Neural cell (in vitro differentiated cells): Measurements from ENCODE around the gene WDR33. TPM values are rescaled to one million over a fixed set of nuclear protein-coding genes. Genes with fewer than 3 reads are reported as not detected.

Experiments
- H2AFZ ChIP-seq: fragments of 200-600, 300-800 bp; sonication (generic), shearing (Covaris generic); 2 replicates; pipeline ENCODE4 v1.6.0; 2014; ENCODE audit warnings: low read depth, mild to moderate bottlenecking, antibody characterized with exemption, low read length, moderate library complexity
- H3F3A ChIP-seq: fragments of 200-600 bp; shearing (Covaris generic); 2 replicates; pipeline ENCODE4 v1.6.1; 2016; ENCODE audit warnings: mild to moderate bottlenecking, moderate library complexity, mixed read lengths, antibody characterized with exemption, low read length; ENCODE audit not compliant: insufficient read depth, poor library complexity, severe bottlenecking
- H3K27ac ChIP-seq: fragments of 200-600, 300-800 bp; sonication (generic), shearing (Covaris generic); 2 replicates; pipeline ENCODE4 v1.5.1; 2014; ENCODE audit warnings: mild to moderate bottlenecking, low read length, moderate library complexity
- H3K27me3 ChIP-seq: fragments of 300-800, 200-600 bp; sonication (generic), shearing (Covaris generic); 2 replicates; pipeline ENCODE4 v1.6.0; 2014; ENCODE audit warnings: mild to moderate bottlenecking, low read depth, low read length, moderate library complexity; ENCODE audit not compliant: insufficient read depth
- H3K36me3 ChIP-seq: fragments of 300-800, 200-600 bp; sonication (generic), shearing (Covaris generic); 2 replicates; pipeline ENCODE4 v1.5.1; 2014; ENCODE audit warnings: mild to moderate bottlenecking, antibody characterized with exemption, low read length, moderate library complexity; ENCODE audit not compliant: insufficient read depth
- H3K4me2 ChIP-seq: fragments of 300-800, 200-600 bp; sonication (generic), shearing (Covaris generic); 2 replicates; pipeline ENCODE4 v1.6.0; 2014; ENCODE audit warnings: mild to moderate bottlenecking, low read length
- H3K4me3 ChIP-seq: fragments of 300-800, 200-600 bp; sonication (generic), shearing (Covaris generic); 2 replicates; pipeline ENCODE4 v1.5.1; 2014; ENCODE audit warnings: mild to moderate bottlenecking, low read length, moderate library complexity
- H3K79me2 ChIP-seq: fragments of 200-600 bp; shearing (Covaris generic); replicated peaks from 2 replicates; pipeline ENCODE4 v1.6.0; 2014; ENCODE audit warnings: mild to moderate bottlenecking, low read length, moderate library complexity; ENCODE audit not compliant: insufficient read depth
- H3K9ac ChIP-seq: fragments of 300-800, 200-600 bp; sonication (generic), shearing (Covaris generic); 2 replicates; pipeline ENCODE4 v1.6.1; 2016; ENCODE audit warnings: mild to moderate bottlenecking, low read length, mixed read lengths
- H3K9me2 ChIP-seq: fragments of 200-600 bp; shearing (Covaris generic); 2 replicates; pipeline ENCODE4 v1.6.1; 2016; ENCODE audit warnings: mild to moderate bottlenecking, low read length, mixed read lengths; ENCODE audit not compliant: insufficient read depth
- H3K9me3 ChIP-seq: fragments of 200-600, 300-800 bp; sonication (generic), shearing (Covaris generic); 2 replicates; pipeline ENCODE4 v1.6.1; 2016; ENCODE audit warnings: mild to moderate bottlenecking, mixed run types, low read length, moderate library complexity, mixed read lengths
- H4K20me1 ChIP-seq: fragments of 200-600 bp; shearing (Covaris generic); 2 replicates; pipeline ENCODE4 v1.6.1; 2016; ENCODE audit warnings: mild to moderate bottlenecking, mixed run types; ENCODE audit not compliant: insufficient read depth
- CTCF ChIP-seq: fragments of 450-650 bp; IDR thresholded peaks from 2 replicates; pipeline ENCODE4 v1.5.1; 2014; ENCODE audit warnings: antibody characterized with exemption, mild to moderate bottlenecking, moderate library complexity; ENCODE audit not compliant: poor library complexity, severe bottlenecking
- EP300 ChIP-seq: fragments of 450-650 bp; conservative IDR thresholded peaks from 2 replicates; pipeline ENCODE4 v1.6.1; 2014; ENCODE audit warnings: antibody characterized with exemption, mild to moderate bottlenecking, moderate library complexity; ENCODE audit not compliant: poor library complexity, severe bottlenecking
- EZH2 ChIP-seq: fragments of 200-600, 300-800 bp; shearing (Covaris generic), sonication (generic); IDR thresholded peaks from 2 replicates; pipeline ENCODE4 v1.6.1; 2014; ENCODE audit warnings: antibody characterized with exemption, low read length, borderline replicate concordance, mild to moderate bottlenecking; ENCODE audit not compliant: insufficient read depth, poor library complexity, severe bottlenecking
- MXI1 ChIP-seq: fragments of 450-650 bp; conservative IDR thresholded peaks from 2 replicates; pipeline ENCODE4 v1.6.1; 2014; ENCODE audit warnings: antibody characterized with exemption, mild to moderate bottlenecking; ENCODE audit not compliant: poor library complexity, severe bottlenecking
- POLR2AphosphoS5 ChIP-seq: IDR thresholded peaks from 2 replicates; pipeline ENCODE4 v1.6.1; 2012
- RAD21 ChIP-seq: fragments of 450-650 bp; conservative IDR thresholded peaks from 2 replicates; pipeline ENCODE4 v1.6.1; 2014; ENCODE audit warnings: antibody characterized with exemption, mild to moderate bottlenecking, moderate library complexity
- REST ChIP-seq: IDR thresholded peaks from 2 replicates; pipeline ENCODE4 v1.6.1; 2012; ENCODE audit warnings: borderline replicate concordance
- SMC3 ChIP-seq: fragments of 450-650 bp; conservative IDR thresholded peaks from 2 replicates; pipeline ENCODE4 v1.6.1; 2014; ENCODE audit warnings: antibody characterized with exemption, mild to moderate bottlenecking, moderate library complexity; ENCODE audit not compliant: poor library complexity
- TAF1 ChIP-seq: IDR thresholded peaks from 2 replicates; pipeline ENCODE4 v1.6.1; 2012; ENCODE audit warnings: low read depth
- polyA plus RNA-seq: library from polyadenylated mRNA; depleted of rRNA; stranded (reverse); fragments of >200 nt; gene quantifications from 2 replicates; pipeline ENCODE4 v1.2.3, GENCODE V29; 2014

WDR33 gene
- polyA plus RNA-seq, 1 donor from 2014 or later = 58.7 TPM

- H3K9me2 ChIP-seq = no peaks in the 10 kb centered on the region
- H3F3A ChIP-seq = no peaks in the 10 kb centered on the region
- H3K36me3 ChIP-seq = no peaks in the 10 kb centered on the region
- no peak overlapping the region for H3K27ac ChIP-seq
- H3K79me2 ChIP-seq = peaks cover 39% of the 10 kb centered on the region
- no peak overlapping the region for H3K9ac ChIP-seq
- no peak overlapping the region for H2AFZ ChIP-seq
- H3K4me2 ChIP-seq = no peak overlapping the region
- no peaks in the 10 kb centered on the region for H3K9me3 ChIP-seq
- H3K4me3 ChIP-seq = no peak overlapping the region
- TF ChIP-seq EZH2 = no peak
- no peak for TF ChIP-seq MXI1
- TF ChIP-seq EP300 = no peak
- TF ChIP-seq POLR2AphosphoS5 = no peak
- no peak for TF ChIP-seq RAD21
- no peak for TF ChIP-seq TAF1
- TF ChIP-seq SMC3 = no peak
- no peak for TF ChIP-seq CTCF
- no peak for TF ChIP-seq REST
- no peaks in the 10 kb centered on the region for H4K20me1 ChIP-seq
- no peaks in the 10 kb centered on the region for H3K27me3 ChIP-seq
Observed at GRCh38 chr2:127786048-127786809, 24.7 kb downstream of the WDR33 start.

- no peak overlapping the region for H3K9ac ChIP-seq
- peaks cover 42% of the 10 kb centered on the region for H3K79me2 ChIP-seq
- H3K9me2 ChIP-seq = no peaks in the 10 kb centered on the region
- no peaks in the 10 kb centered on the region for H3K36me3 ChIP-seq
- H2AFZ ChIP-seq = no peak overlapping the region
- H3K27me3 ChIP-seq = no peaks in the 10 kb centered on the region
- H3K27ac ChIP-seq = no peak overlapping the region
- H3F3A ChIP-seq = no peaks in the 10 kb centered on the region
- no peak for TF ChIP-seq POLR2AphosphoS5
- TF ChIP-seq EP300 = no peak
- no peak for TF ChIP-seq SMC3
- H3K9me3 ChIP-seq = no peaks in the 10 kb centered on the region
- H3K4me3 ChIP-seq = no peak overlapping the region
- no peaks in the 10 kb centered on the region for H4K20me1 ChIP-seq
- H3K4me2 ChIP-seq = no peak overlapping the region
Observed at GRCh38 chr2:127784965-127785518, 25.9 kb downstream of the WDR33 start.
